ENCODE data around the gene ACOX1. TPM values are rescaled to one million over a fixed set of nuclear protein-coding genes. Genes with fewer than 3 reads are reported as not detected.

ACOX1 gene
- total RNA-seq, 2 experiments from 2014 or later: 30.3 to 32.2 TPM

DNA sequence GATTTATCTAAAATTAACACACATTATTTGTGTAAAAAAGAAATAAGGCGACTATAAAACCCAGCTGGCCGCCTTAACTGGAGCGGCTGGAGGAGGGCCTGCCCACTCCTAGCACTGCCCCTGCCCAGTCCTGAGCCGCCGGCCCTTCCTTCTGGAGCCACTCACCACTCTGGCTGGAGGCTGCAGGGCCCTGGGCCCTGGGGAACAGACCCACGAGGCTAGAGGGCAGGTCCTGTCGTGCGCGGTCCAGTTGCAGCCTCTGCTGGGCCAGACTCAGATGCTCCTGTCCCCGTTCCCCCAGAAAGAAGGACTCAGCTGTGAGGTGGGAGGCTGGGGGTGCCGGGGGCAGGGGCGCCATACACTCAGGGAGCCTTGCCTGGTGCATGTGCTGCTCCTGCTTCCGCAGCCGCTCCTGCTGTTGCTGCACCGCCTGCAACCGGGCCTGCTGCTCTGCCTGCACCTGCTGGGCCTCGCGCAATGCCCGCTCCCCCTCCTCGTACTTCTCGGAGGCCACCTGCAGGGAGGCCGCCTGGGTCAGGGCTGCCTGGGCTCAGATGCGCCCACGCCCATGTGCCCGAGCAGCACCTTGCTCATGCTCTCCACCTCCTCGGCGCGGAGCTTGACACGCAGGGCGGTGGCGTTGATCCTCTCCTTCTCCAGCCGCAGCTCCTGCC is 65.3 kb downstream of the ACOX1 start:
- no peaks in the 10 kb centered on the region for H3K27me3 Mint-ChIP-seq (ENCODE audit: low read depth)

DNA sequence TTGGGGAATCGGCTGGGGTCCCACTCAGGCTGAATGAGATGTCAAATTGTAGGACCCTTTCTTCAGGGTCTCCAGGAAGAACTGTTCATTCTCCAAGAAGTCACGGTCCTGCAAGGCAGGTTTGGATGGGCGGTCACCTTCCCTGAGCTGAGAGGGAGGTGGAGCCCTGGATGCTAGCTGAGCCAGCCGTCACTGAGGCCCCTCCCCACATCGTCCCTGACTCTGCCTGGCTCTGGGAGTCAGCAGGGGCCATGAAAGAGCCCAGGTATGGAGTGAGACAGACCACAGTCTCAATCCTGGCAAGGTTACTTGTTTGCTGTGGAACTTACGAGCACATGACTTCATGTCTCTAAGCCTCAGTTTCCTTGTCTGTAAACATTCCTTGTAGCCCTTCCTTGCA is 68.3 kb downstream of the ACOX1 start:
- peaks cover 3% of the 10 kb centered on the region for H3K36me3 Mint-ChIP-seq (ENCODE audit: low read depth)
- ATAC-seq (no peak), DNase-seq (no peak)
- no peak overlapping the region for H3K27ac Mint-ChIP-seq
- H3K4me1 Mint-ChIP-seq (ENCODE audit: low read depth): peaks cover 17% of the 10 kb centered on the region
- no peak overlapping the region for H3K4me3 Mint-ChIP-seq
- no peaks in the 10 kb centered on the region for H3K9me3 Mint-ChIP-seq (ENCODE audit: insufficient read depth)
- no peaks in the 10 kb centered on the region for H3K27me3 Mint-ChIP-seq (ENCODE audit: low read depth)
- ChIA-PET POLR2A (no interaction called here), CTCF (interaction anchor here (3.1 kb wide), 1 partner anchor 95 kb away, joined by 22 read pairs; no protein-coding TSS in a partner anchor)

More for the DNA sequence above, 65.3 kb downstream of the ACOX1 start:
- Mint-ChIP-seq H3K27ac (no peak overlapping the region), H3K4me1 (ENCODE audit: low read depth) (peaks cover 17% of the 10 kb centered on the region), H3K4me3 (no peak overlapping the region), H3K9me3 (ENCODE audit: insufficient read depth) (no peaks in the 10 kb centered on the region), H3K36me3 (ENCODE audit: low read depth) (peaks cover 3% of the 10 kb centered on the region)
- ChIA-PET CTCF (no interaction called here), POLR2A (no interaction called here)
- no peak for DNase-seq
- no peak for ATAC-seq

DNA sequence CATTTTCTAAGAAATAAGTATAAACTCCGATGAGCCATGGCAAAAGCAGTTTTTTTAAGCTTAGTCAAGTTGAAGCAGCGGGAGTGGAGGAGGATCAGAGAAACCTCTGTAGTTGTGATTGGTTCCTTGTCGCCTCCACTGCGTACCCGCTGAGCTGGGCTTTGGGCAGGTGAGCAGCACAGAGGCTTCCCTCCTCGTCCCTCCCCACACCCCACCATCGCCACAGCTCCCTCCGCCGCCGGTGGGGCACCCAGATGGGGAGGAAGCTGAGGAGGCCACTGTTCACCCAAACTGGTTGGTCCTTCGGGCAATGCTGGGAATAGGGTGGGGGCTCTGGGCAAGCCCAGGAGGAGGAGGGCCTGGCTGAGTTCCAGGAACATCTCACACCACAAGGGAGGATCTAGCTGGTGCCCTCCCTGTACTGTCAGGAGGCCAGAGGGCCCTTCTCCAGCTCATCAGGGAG is 69.1 kb downstream of the ACOX1 start:
- ChIA-PET POLR2A (interaction anchor here (0.6 to 1.2 kb wide), 2 partner anchors 13 to 147 kb away, joined by 3 to 5 read pairs; partner anchors contain the start of gene TRIM65), CTCF (interaction anchor here (0.8 to 3.1 kb wide), 6 partner anchors 14 to 488 kb away, joined by 3 to 22 read pairs (median 3); partner anchors contain the start of genes CDK3 and TRIM65)
- no peaks in the 10 kb centered on the region for H3K9me3 Mint-ChIP-seq (ENCODE audit: insufficient read depth)
- ATAC-seq (no peak), DNase-seq (no peak)
- H3K27me3 Mint-ChIP-seq (ENCODE audit: low read depth): no peaks in the 10 kb centered on the region
- no peak overlapping the region for H3K4me3 Mint-ChIP-seq
- no peak overlapping the region for H3K27ac Mint-ChIP-seq
- peaks cover 22% of the 10 kb centered on the region for H3K4me1 Mint-ChIP-seq (ENCODE audit: low read depth)
- peaks cover 3% of the 10 kb centered on the region for H3K36me3 Mint-ChIP-seq (ENCODE audit: low read depth)

DNA sequence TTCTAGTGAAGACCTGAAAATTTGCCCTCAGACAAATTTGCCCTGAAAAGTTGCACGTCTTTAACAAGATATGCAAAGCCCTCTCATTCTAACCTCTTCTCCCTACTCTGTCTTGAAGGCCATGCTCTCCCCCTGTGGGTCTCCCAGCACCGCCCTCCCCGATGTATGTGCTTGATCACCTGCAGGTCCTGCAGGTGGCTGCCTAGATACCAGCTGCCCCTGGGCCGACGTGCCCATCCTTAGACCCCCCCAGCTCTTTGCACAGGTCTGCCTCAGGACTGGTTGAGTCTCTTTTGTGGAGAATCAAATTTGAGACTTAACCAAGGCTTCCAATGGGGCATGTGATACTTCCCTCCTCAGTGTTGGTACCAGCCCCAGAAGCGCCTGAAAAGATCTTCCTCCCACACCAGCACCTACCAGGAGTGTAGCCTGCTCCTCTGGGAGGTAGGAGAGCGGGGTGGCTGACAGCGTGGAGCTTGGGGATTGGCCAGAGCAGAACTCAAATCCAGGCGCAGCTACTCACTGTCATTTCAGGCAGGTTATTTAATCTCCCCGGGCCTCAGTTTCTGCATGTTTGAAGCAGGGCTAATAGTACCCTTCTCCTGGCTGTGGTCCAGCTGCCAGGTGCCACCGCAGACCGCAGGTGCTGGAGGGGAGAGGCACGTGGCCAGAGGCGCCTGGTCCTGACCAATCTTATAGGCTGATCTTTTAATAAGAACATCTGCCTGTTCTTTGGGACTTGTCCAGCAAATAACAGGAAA is 69.7 kb downstream of the ACOX1 start:
- H3K9me3 Mint-ChIP-seq (ENCODE audit: insufficient read depth): no peaks in the 10 kb centered on the region
- DNase-seq (no peak), ATAC-seq (no peak)
- H3K27me3 Mint-ChIP-seq (ENCODE audit: low read depth): no peaks in the 10 kb centered on the region
- CTCF ChIA-PET: interaction anchor here (0.8 to 3.1 kb wide), 6 partner anchors 13 to 489 kb away, joined by 3 to 22 read pairs (median 3); partner anchors contain the start of genes CDK3 and TRIM65
- no peak overlapping the region for H3K27ac Mint-ChIP-seq
- no peak overlapping the region for H3K4me3 Mint-ChIP-seq
- POLR2A ChIA-PET: interaction anchor here (0.6 to 1.2 kb wide), 2 partner anchors 13 to 146 kb away, joined by 3 to 5 read pairs; partner anchors contain the start of gene TRIM65
- H3K36me3 Mint-ChIP-seq (ENCODE audit: low read depth): peaks cover 3% of the 10 kb centered on the region
- peaks cover 22% of the 10 kb centered on the region for H3K4me1 Mint-ChIP-seq (ENCODE audit: low read depth)

DNA sequence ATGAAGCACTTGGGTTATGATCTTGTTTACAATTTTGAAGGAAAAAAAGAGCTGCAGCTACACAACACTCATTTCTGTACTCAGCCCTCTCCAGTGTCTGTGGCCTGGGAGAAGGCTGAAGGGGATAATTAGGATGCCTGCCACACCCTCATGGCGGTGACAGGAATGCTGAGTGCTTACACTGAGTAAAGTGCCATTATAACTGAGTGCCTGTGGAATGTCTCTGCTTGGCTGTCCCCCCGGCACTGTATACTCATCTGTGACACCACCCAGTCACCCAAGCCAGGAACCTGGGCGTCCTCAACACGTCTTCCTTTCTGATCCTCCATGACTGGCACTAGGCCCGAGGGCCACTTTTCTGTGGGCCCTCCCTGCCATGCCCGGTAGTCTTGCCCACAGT is 70.8 kb downstream of the ACOX1 start:
- no peaks in the 10 kb centered on the region for H3K9me3 Mint-ChIP-seq (ENCODE audit: insufficient read depth)

DNA sequence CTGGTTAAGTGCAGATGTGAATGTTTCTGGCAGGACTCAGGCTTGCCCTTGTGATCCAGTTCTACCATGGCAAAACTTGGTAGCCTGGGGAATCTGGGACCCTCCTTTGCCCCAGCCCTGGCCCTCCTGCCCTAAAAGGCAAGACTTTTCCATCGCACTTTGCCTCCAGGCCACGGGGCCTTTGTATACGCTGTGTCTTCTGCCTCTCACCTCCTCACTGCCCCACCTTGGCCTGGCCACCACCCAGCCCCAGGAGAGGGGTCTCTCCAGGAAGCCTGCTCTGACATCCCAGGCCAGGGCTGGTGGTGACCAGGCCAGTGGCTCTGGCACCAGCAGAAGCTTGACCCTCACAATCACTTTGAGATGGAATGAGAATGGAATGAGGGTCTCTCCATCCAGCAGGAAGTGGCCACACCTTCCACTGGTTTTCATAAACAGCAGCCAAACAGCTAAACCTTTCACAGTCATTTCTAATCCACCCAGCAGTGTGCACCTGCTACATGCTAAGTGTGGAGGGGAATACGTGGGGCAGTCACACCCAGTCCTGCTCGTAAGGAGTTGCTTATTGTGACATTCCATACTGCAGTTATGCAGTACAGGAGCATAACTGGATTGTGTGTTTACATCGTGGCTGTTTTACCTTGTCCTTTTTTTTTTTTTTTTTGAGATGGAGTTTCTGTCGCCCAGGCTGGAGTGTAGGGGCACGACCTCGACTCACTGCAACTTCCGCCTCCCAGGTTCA is 72.7 kb downstream of the ACOX1 start:
- Mint-ChIP-seq H3K27ac (peak overlapping the region; percentile 63), H3K4me1 (ENCODE audit: low read depth) (peaks cover 29% of the 10 kb centered on the region), H3K27me3 (ENCODE audit: low read depth) (no peaks in the 10 kb centered on the region), H3K36me3 (ENCODE audit: low read depth) (peaks cover 12% of the 10 kb centered on the region), H3K9me3 (ENCODE audit: insufficient read depth) (no peaks in the 10 kb centered on the region), H3K4me3 (peak overlapping the region; percentile 40)
- CTCF ChIA-PET: interaction anchor here (0.7 to 4.0 kb wide), 15 partner anchors 9 to 221 kb away, joined by 3 to 69 read pairs (median 7); partner anchors contain the start of genes CDK3, TRIM65 and WBP2
- no peak for DNase-seq
- no peak for ATAC-seq
- POLR2A ChIA-PET: interaction anchor here (0.5 to 0.6 kb wide), 3 partner anchors 101 to 652 kb away, joined by 3 read pairs; partner anchors contain the start of gene SMIM5

More for the DNA sequence above, 70.8 kb downstream of the ACOX1 start:
- POLR2A ChIA-PET: no interaction called here
- Mint-ChIP-seq H3K27me3 (ENCODE audit: low read depth) (no peaks in the 10 kb centered on the region), H3K4me3 (no peak overlapping the region), H3K4me1 (ENCODE audit: low read depth) (peaks cover 29% of the 10 kb centered on the region), H3K36me3 (ENCODE audit: low read depth) (peaks cover 3% of the 10 kb centered on the region), H3K27ac (no peak overlapping the region)
- CTCF ChIA-PET: no interaction called here
- no peak for DNase-seq
- ATAC-seq: no peak

DNA sequence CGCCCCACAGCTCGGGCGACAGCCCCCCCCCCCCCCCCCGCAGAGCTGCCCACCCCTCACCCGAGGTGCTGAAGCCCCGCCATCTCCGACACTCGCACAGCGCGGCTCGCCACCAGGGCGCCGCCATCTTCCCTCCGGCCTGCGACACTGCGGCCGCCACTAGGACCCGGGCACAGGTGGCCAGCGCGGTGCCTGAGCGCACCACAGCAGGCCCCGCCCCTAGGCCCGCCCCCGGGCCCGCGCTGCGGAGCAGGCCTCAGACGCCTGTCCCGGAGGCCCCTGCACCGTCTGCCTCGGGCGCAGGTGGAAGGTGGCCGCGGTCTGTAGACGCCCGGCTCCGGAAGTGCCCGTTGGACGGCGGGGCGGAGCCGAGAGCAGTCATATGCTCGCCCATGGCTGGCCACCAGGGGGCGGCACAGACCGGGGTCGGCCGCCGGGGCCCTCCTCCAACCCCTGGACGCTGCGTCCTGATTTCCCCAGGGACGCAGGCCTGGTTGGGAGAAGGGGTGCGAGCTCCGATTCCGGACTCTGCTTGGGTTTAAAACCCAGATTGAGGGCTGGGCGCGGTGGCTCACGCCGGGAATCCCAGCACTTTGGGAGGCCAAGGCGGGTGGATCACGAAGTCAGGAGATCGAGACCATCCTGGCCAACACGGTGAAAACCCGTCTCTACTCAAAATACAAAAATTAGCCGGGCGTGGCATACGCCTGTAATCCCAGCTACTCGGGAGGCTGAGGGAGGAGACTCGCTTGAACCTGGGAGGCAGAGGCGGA is 74.0 kb downstream of the ACOX1 start, which contains the start of gene MRPL38:
Gene MRPL38, minus strand, starts transcription at position 136 of the 773 bp plus-strand sequence. Its CDS starts 9 bp downstream, at position 127.
- ChIA-PET CTCF (interaction anchor here (0.7 to 4.0 kb wide), 21 partner anchors 9 to 222 kb away, joined by 3 to 69 read pairs (median 5); partner anchors contain the start of genes CDK3, TRIM65 and WBP2), POLR2A (interaction anchor here (0.6 to 1.2 kb wide), 8 partner anchors 9 to 128 kb away, joined by 3 to 5 read pairs (median 3); partner anchors contain the start of genes FBF1 and UNK)
- Mint-ChIP-seq H3K4me3 (peak within 1 kb of the TSS; percentile 94), H3K36me3 (ENCODE audit: low read depth) (peaks cover 19% of the 10 kb centered on the region), H3K27me3 (ENCODE audit: low read depth) (no peaks in the 10 kb centered on the region), H3K27ac (peak within 1 kb of the TSS; percentile 90), H3K9me3 (ENCODE audit: insufficient read depth) (no peaks in the 10 kb centered on the region), H3K4me1 (ENCODE audit: low read depth) (peaks cover 25% of the 10 kb centered on the region)
- DNase-seq (peak; percentile 96), ATAC-seq (peak; percentile 99)

DNA sequence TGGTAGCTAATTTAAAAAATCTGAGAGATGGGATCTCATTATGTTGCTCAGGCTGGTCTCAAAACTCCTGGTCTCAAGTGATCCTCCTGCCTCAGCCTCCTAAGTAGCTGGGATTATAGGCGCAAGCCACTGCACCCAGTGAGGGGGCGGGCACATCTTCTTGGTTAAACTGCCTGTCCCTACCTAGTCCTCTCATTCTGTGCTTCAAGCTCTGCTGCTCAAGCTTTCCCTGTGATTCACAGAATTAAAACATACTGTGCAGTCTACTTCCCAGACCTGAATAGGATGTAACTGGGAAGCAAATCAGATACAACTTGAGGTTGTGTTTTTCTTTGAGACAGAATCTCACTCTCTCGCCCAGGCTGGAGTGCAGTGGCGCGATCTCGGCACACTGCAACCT is 76.6 kb downstream of the ACOX1 start:
- H3K36me3 Mint-ChIP-seq (ENCODE audit: low read depth): peaks cover 33% of the 10 kb centered on the region
- CTCF ChIA-PET: interaction anchor here (1.1 kb wide), 1 partner anchor 112 kb away, joined by 3 read pairs; no protein-coding TSS in a partner anchor
- no peak overlapping the region for H3K27ac Mint-ChIP-seq
- H3K4me3 Mint-ChIP-seq: no peak overlapping the region
- peaks cover 24% of the 10 kb centered on the region for H3K4me1 Mint-ChIP-seq (ENCODE audit: low read depth)
- no peaks in the 10 kb centered on the region for H3K27me3 Mint-ChIP-seq (ENCODE audit: low read depth)
- POLR2A ChIA-PET: interaction anchor here (1.5 to 2.1 kb wide), 2 partner anchors 9 to 24 kb away, joined by 3 to 4 read pairs; partner anchors contain the start of gene TRIM47
- no peaks in the 10 kb centered on the region for H3K9me3 Mint-ChIP-seq (ENCODE audit: insufficient read depth)
- no peak for DNase-seq
- ATAC-seq: no peak

DNA sequence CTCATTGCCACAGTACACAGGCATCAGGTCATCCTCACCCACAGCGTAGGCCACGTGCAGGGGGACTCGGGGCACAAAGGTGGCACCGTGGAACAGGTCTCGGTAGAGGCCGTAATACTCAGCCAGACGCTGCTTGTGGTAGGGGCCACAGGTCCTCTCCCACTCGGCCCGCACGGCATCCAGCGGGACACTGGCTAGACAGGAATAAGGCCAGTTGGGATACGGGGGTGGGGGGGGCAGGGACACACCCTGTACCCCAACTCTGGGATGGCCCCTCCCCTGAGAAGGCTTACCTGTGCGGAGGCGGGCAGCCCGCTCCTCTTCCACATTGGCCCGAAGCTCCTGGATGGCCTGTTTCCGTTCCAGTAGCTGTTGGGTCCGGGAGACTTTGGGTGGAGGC is 77.2 kb downstream of the ACOX1 start:
- no peaks in the 10 kb centered on the region for H3K9me3 Mint-ChIP-seq (ENCODE audit: insufficient read depth)
- no peak overlapping the region for H3K4me3 Mint-ChIP-seq
- DNase-seq (no peak), ATAC-seq (no peak)
- H3K27ac Mint-ChIP-seq: no peak overlapping the region
- H3K27me3 Mint-ChIP-seq (ENCODE audit: low read depth): no peaks in the 10 kb centered on the region
- H3K4me1 Mint-ChIP-seq (ENCODE audit: low read depth): peaks cover 27% of the 10 kb centered on the region
- ChIA-PET POLR2A (interaction anchor here (2.1 kb wide), 1 partner anchor 9 kb away, joined by 4 read pairs; no protein-coding TSS in a partner anchor), CTCF (interaction anchor here (1.1 kb wide), 1 partner anchor 113 kb away, joined by 3 read pairs; no protein-coding TSS in a partner anchor)
- H3K36me3 Mint-ChIP-seq (ENCODE audit: low read depth): peaks cover 35% of the 10 kb centered on the region

DNA sequence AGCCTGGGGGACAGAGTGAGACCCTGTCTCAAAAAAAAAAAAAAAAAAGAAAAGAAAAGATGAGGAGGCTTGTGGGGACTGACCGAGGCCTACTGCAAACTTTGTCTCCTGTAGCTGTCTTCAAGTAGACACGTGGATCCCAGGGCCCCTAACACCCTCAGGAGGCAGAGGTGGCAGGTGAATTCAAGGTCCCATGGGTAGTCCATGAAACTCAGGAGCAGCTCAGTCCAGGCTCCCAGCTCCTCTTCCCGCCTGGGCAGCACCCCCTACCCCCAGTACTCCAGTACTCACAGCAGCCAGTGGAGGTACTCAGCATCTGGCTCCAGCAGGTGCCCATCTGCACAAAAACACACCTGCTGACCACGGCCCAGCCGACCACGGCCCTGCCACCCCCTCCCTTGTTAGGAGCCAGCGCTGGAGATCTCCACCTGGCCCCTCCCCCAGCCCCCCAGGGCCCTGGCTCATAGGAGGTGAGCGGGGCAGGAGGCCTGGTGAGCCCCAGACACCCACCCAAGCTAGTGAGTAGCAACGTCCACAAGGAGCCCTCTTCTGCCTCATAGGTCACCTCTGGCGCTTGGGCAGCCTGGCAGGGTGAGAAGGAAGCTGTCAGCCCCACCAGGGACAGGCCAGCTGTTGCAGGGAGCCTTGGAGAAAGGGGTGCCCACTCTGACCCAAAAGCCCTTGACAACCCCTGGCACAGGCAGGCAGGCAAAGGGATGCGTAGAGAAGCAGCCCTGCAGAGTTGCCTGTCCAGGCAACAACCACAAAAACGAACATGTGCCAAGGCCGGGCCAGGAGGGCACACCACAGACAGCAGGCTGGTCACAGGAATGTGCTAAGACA is 78.1 kb downstream of the ACOX1 start:
- no peaks in the 10 kb centered on the region for H3K9me3 Mint-ChIP-seq (ENCODE audit: insufficient read depth)
- ATAC-seq (no peak), DNase-seq (no peak)
- H3K4me1 Mint-ChIP-seq (ENCODE audit: low read depth): peaks cover 21% of the 10 kb centered on the region
- H3K27me3 Mint-ChIP-seq (ENCODE audit: low read depth): no peaks in the 10 kb centered on the region
- H3K27ac Mint-ChIP-seq: no peak overlapping the region
- CTCF ChIA-PET: no interaction called here
- H3K36me3 Mint-ChIP-seq (ENCODE audit: low read depth): peaks cover 35% of the 10 kb centered on the region
- POLR2A ChIA-PET: no interaction called here
- H3K4me3 Mint-ChIP-seq: no peak overlapping the region
